A549 (cell line): ENCODE results near the gene CFLAR.
"Not testable (repeated sequence)": the region's sequence is repeated elsewhere in the genome, so short reads cannot be mapped to it uniquely, and the experiment has no call there.

Experiments
- BHLHE40 ChIP-seq: IDR thresholded peaks from 2 replicates; pipeline ENCODE4 v1.6.1; 2012; ENCODE audit warnings: low read depth, low read length, inconsistent platforms
- CHD4 ChIP-seq: fragments of 200-600 bp; sonication (generic); IDR thresholded peaks from 2 replicates; pipeline ENCODE4 v1.6.1; 2016; ENCODE audit warnings: antibody characterized with exemption, mild to moderate bottlenecking, borderline replicate concordance
- ESRRA ChIP-seq: fragments of 150-350 bp; IDR thresholded peaks from 2 replicates; pipeline ENCODE4 v1.6.1; 2014; ENCODE audit warnings: mild to moderate bottlenecking, low read length, borderline replicate concordance
- MYC ChIP-seq: IDR thresholded peaks from 2 replicates; pipeline ENCODE4 v1.6.1; 2012; ENCODE audit warnings: mild to moderate bottlenecking, inconsistent platforms, low read length, improper control_type of control experiment, borderline replicate concordance
- NFE2L2 ChIP-seq: fragments of 150-350 bp; conservative IDR thresholded peaks from 2 replicates; pipeline ENCODE4 v1.6.1; 2014; ENCODE audit warnings: low read length
- POLR2A ChIP-seq: IDR thresholded peaks from 2 replicates; pipeline ENCODE4 v1.6.1; 2012; ENCODE audit warnings: mild to moderate bottlenecking, low read length
- POLR2AphosphoS2 ChIP-seq: conservative IDR thresholded peaks from 2 replicates; pipeline ENCODE4 v1.6.1; 2012; ENCODE audit warnings: low read length, improper control_type of control experiment, inconsistent platforms
- RAD21 ChIP-seq, 2 experiments: fragments of >200 bp in 1 of 2; sonication (Bioruptor Twin) in 1 of 2; formaldehyde crosslinking in 1 of 2; IDR thresholded peaks in 1 of 2; conservative IDR thresholded peaks in 1 of 2; 2 replicates in 1 of 2; 3 replicates in 1 of 2; pipeline ENCODE4 v1.6.1; 2012 to 2018; ENCODE audit warnings: inconsistent platforms in 1 of 2
- RCOR1 ChIP-seq: fragments of 150-350 bp; IDR thresholded peaks from 2 replicates; pipeline ENCODE4 v1.6.1; 2014; ENCODE audit warnings: antibody characterized with exemption, low read length, low read depth
- TF ChIP-seq, protein P1 (sequence below): fragments of 250-450 bp; sonication (Bioruptor Pico); IDR thresholded peaks from 2 replicates; pipeline ENCODE4 v1.5.0; 2021; ENCODE audit warnings: mild to moderate bottlenecking, moderate library complexity, borderline replicate concordance
- TF ChIP-seq, protein P2 (sequence below): fragments of >200 bp; sonication (Bioruptor Twin); formaldehyde crosslinking; IDR thresholded peaks from 3 replicates; pipeline ENCODE4 v1.5.1; 2016
- TF ChIP-seq, protein P3 (sequence below): IDR thresholded peaks from 2 replicates; pipeline ENCODE4 v1.6.1; 2012; ENCODE audit warnings: low read depth, borderline replicate concordance
- TF ChIP-seq, protein P4 (sequence below): fragments of 450-650 bp; IDR thresholded peaks from 2 replicates; pipeline ENCODE4 v1.6.1; 2014; ENCODE audit warnings: antibody characterized with exemption
- TF ChIP-seq, protein P5 (sequence below): IDR thresholded peaks from 2 replicates; pipeline ENCODE4 v1.6.1; 2012

DNA sequence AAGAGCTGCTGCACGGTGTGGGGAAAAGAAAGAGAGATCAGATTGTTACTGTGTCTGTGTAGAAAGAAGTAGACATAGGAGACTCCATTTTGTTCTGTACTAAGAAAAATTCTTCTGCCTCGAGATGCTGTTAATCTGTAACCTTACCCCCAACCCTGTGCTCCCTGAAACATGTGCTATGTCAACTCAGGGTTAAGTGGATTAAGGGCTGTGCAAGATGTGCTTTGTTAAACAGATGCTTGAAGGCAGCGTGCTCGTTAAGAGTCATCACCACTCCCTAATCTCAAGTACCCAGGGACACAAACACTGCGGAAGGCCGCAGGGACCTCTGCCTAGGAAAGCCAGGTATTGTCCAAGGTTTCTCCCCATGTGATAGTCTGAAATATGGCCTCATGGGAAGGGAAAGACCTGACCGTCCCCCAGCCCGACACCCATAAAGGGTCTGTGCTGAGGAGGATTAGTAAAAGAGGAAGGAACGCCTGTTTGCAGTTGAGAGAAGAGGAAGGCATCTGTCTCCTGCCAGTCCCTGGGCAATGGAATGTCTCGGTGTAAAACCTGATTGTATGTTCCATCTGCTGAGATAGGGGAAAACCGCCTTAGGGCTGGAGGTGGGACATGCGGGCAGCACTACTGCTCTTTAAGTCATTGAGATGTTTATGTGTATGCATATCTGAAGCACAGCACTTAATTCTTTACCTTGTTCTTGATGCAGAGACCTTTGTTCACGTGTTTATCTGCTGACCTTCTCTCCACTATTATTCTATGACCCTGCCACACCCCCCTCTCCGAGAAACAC lies 23.2 kb downstream of the CFLAR start:
- TF ChIP-seq ESRRA; POLR2AphosphoS2; POLR2A; CHD4; RAD21 (conservative IDR thresholded peaks at IDR 0.05 in 1 of 2, IDR thresholded peaks at IDR 0.05 in 1 of 2); RCOR1; BHLHE40; NFE2L2; MYC: not testable (repeated sequence)
- TF ChIP-seq, protein P1, sequence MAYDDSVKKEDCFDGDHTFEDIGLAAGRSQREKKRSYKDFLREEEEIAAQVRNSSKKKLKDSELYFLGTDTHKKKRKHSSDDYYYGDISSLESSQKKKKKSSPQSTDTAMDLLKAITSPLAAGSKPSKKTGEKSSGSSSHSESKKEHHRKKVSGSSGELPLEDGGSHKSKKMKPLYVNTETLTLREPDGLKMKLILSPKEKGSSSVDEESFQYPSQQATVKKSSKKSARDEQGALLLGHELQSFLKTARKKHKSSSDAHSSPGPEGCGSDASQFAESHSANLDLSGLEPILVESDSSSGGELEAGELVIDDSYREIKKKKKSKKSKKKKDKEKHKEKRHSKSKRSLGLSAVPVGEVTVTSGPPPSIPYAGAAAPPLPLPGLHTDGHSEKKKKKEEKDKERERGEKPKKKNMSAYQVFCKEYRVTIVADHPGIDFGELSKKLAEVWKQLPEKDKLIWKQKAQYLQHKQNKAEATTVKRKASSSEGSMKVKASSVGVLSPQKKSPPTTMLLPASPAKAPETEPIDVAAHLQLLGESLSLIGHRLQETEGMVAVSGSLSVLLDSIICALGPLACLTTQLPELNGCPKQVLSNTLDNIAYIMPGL, result not testable (repeated sequence)
- TF ChIP-seq, protein P2, sequence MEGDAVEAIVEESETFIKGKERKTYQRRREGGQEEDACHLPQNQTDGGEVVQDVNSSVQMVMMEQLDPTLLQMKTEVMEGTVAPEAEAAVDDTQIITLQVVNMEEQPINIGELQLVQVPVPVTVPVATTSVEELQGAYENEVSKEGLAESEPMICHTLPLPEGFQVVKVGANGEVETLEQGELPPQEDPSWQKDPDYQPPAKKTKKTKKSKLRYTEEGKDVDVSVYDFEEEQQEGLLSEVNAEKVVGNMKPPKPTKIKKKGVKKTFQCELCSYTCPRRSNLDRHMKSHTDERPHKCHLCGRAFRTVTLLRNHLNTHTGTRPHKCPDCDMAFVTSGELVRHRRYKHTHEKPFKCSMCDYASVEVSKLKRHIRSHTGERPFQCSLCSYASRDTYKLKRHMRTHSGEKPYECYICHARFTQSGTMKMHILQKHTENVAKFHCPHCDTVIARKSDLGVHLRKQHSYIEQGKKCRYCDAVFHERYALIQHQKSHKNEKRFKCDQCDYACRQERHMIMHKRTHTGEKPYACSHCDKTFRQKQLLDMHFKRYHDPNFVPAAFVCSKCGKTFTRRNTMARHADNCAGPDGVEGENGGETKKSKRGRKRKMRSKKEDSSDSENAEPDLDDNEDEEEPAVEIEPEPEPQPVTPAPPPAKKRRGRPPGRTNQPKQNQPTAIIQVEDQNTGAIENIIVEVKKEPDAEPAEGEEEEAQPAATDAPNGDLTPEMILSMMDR, result not testable (repeated sequence)
- TF ChIP-seq, protein P3, sequence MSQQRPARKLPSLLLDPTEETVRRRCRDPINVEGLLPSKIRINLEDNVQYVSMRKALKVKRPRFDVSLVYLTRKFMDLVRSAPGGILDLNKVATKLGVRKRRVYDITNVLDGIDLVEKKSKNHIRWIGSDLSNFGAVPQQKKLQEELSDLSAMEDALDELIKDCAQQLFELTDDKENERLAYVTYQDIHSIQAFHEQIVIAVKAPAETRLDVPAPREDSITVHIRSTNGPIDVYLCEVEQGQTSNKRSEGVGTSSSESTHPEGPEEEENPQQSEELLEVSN, result not testable (repeated sequence)
- TF ChIP-seq, protein P4, sequence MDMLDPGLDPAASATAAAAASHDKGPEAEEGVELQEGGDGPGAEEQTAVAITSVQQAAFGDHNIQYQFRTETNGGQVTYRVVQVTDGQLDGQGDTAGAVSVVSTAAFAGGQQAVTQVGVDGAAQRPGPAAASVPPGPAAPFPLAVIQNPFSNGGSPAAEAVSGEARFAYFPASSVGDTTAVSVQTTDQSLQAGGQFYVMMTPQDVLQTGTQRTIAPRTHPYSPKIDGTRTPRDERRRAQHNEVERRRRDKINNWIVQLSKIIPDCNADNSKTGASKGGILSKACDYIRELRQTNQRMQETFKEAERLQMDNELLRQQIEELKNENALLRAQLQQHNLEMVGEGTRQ, result not testable (repeated sequence)
- TF ChIP-seq, protein P5, sequence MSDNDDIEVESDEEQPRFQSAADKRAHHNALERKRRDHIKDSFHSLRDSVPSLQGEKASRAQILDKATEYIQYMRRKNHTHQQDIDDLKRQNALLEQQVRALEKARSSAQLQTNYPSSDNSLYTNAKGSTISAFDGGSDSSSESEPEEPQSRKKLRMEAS, result not testable (repeated sequence)
